GM21529 (cell line): Measurements from ENCODE around the gene RASIP1.
"Not testable (repeated sequence)": the region's sequence is repeated elsewhere in the genome, so short reads cannot be mapped to it uniquely, and the experiment has no call there.

ENCODE experiments used
- ATAC-seq: cut with Tn5 transposase; IDR thresholded peaks from one replicate; pipeline ENCODE4 v1.9.1; 2021; ENCODE audit not compliant: unreplicated experiment

RASIP1 gene

GRCh38 chr19:48740164-48740972, at the start of gene RASIP1:
RASIP1 (minus strand) TSS chr19:48740610; CDS start chr19:48740282, 328 bp downstream.
- no peak for ATAC-seq

GRCh38 chr19:48787331-48787730, 46.9 kb upstream of the RASIP1 start:
- not testable (repeated sequence) for ATAC-seq

GRCh38 chr19:48786422-48786821, 46.0 kb upstream of the RASIP1 start:
- ATAC-seq: not testable (repeated sequence)

GRCh38 chr19:48784527-48784926, 44.1 kb upstream of the RASIP1 start:
- no peak for ATAC-seq

- ATAC-seq: no peak
These were observed 40.4 kb upstream of the RASIP1 start for GRCh38 chr19:48780631-48781391.

- ATAC-seq: no peak
These were observed 39.2 kb upstream of the RASIP1 start for GRCh38 chr19:48779636-48780035.

GRCh38 chr19:48777720-48778119, 37.3 kb upstream of the RASIP1 start:
- ATAC-seq: no peak

GRCh38 chr19:48777139-48777538, 36.7 kb upstream of the RASIP1 start:
- no peak for ATAC-seq

- no peak for ATAC-seq
These were observed 32.1 kb upstream of the RASIP1 start for GRCh38 chr19:48772503-48772953.

- ATAC-seq: no peak
These were observed 30.5 kb upstream of the RASIP1 start for GRCh38 chr19:48770734-48771472.

- no peak for ATAC-seq
These were observed 29.9 kb upstream of the RASIP1 start for GRCh38 chr19:48770266-48770665.

GRCh38 chr19:48768994-48769713, 28.7 kb upstream of the RASIP1 start:
- ATAC-seq: no peak

GRCh38 chr19:48768171-48768753, 27.9 kb upstream of the RASIP1 start:
- not testable (repeated sequence) for ATAC-seq

GRCh38 chr19:48765816-48766215, 25.4 kb upstream of the RASIP1 start:
- ATAC-seq: not testable (repeated sequence)

- ATAC-seq: no peak
These were observed 20.2 kb upstream of the RASIP1 start for GRCh38 chr19:48760504-48761205.

- ATAC-seq: no peak
These were observed 17.3 kb upstream of the RASIP1 start for GRCh38 chr19:48757741-48758144.

- no peak for ATAC-seq
These were observed 16.8 kb upstream of the RASIP1 start for GRCh38 chr19:48757089-48757675.

- no peak for ATAC-seq
These were observed 16.3 kb upstream of the RASIP1 start for GRCh38 chr19:48756686-48757085.

GRCh38 chr19:48756212-48756611, 15.8 kb upstream of the RASIP1 start:
- ATAC-seq: no peak
